GM19468 (cell line): ENCODE data around the gene ZXDC.

ENCODE experiments used
- ATAC-seq: cut with Tn5 transposase; IDR thresholded peaks from one replicate; pipeline ENCODE4 v1.9.1; 2021; ENCODE audit warnings: mild to moderate bottlenecking, moderate library complexity, moderate number of reproducible peaks; ENCODE audit not compliant: unreplicated experiment; ENCODE audit errors: extremely low read depth

Gene ZXDC

GRCh38 chr3:126476166-126477060 is 722 bp upstream of the ZXDC start:
- ATAC-seq = peak; percentile 4

DNA sequence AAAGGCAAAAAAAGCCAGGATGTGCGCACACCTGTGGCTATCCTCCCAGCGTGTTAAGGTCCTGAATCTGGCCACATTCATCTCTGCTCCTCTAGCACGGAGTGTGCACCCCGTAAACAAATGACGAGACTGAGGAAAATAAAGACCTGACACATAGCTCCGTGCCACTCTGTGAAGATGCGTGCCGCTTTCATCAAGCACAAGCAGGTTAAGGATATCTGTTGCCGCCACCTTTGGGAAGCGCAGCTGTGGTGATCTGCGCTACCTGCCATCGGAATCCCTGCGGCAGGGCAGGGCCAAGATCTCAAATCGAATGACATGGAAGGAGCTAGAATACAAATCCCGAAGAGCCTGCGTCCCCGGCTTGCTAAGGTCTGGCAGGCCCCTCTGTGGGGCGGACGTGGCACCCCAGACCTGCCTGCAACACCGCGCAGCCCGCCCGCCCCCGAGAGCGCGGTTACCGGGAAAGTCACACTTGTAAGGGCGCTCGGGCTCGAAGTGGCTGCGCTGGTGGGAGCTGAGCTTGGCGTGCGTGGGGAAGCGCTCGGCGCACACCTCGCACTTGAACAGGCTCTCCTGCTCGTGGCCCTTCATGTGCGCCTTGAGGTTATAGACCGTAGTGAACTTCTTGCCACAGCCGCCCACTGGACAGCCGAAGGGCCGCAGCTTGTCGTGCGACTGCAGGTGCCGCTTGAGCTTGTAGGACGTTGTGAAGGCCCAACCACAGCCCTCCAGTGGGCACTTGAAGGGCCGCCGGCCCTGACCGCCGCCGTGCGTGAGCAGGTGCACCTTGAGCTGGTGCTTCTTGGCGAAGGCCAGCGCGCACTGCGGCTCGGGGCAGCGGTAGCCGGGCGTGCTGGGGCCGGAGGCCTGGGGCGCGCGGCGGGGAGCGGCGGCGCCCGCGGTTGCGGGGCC is 936 bp downstream of the ZXDC start:
- ATAC-seq = peak; percentile 9

GRCh38 chr3:126473292-126474168 is 2.2 kb downstream of the ZXDC start:
- ATAC-seq = no peak

GRCh38 chr3:126472277-126473006 is 3.2 kb downstream of the ZXDC start:
- no peak for ATAC-seq

DNA sequence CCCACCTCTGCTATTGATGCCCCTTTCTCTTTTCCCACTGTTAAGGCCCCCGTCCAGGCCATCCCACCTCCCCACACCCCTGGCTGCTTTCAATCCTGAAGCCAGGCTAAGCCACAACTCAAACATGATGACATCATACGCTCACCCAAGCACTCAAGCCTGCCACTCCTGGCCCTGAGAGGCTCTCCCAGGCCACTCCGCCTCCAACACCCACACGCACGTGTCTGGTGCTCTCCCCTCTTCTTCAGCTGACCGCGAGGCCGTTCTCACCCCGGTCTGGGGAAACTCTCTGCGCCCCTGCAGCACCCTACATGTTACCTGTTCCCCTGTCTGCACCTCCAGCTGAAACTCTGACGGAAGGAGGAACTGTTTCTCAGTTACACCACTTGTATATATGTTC is 6.2 kb downstream of the ZXDC start:
- ATAC-seq = no peak

DNA sequence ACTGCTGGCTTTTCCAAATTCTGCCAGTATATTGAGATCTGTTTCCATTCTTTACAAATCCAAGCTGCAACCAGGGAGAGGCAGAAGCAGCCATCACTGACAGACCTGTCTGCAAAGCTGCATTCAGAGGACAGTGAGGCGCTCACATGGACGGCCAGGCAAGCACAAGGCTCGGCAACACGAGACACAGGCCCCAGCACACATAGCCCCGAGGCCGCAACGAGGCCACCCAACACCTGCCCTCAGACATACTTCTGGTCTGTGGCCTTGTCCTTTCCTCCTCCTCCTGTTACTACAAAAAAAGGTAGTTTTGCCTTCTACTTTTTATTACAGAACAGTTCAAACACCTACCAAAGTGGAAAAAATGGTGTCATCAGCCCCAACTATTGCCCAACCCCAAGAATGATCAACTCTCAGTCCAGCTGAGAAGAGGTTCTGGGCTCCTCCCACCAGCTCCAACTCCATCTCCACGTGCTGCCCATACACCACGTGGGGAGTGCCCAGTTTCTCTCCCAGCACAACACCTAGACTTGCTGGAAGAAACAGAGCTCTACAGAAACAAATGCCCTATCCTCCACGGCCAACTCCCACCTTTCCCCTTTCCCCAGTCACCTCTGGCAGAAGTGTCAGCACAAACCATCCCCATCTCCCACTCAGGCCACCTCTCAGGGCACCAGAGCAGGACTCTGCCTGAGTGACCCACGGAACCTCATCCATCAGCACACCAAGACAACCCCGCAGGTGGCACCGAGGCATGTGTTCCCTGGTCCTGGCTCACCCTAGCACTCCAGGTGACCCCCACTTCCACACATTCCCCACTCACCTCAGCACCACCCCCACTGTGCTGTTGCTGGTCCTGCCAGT is 7.4 kb downstream of the ZXDC start:
- ATAC-seq = no peak

DNA sequence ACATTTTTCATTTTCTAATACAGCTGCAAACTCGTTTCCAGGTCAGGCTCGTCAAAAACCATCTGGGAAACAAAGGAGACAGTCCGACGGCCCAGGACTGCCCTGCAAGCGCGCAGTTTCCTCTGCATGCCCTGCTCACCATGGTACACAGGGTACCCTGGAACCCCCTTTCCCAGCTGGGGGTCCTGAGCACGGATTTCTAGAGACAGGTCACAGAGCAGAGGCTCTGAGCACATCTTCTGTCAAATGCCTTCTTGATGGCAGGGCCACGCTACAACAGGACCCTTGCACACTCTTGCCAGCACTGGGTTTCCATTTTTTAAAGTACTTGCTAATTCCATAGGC is 8.1 kb downstream of the ZXDC start:
- no peak for ATAC-seq

DNA sequence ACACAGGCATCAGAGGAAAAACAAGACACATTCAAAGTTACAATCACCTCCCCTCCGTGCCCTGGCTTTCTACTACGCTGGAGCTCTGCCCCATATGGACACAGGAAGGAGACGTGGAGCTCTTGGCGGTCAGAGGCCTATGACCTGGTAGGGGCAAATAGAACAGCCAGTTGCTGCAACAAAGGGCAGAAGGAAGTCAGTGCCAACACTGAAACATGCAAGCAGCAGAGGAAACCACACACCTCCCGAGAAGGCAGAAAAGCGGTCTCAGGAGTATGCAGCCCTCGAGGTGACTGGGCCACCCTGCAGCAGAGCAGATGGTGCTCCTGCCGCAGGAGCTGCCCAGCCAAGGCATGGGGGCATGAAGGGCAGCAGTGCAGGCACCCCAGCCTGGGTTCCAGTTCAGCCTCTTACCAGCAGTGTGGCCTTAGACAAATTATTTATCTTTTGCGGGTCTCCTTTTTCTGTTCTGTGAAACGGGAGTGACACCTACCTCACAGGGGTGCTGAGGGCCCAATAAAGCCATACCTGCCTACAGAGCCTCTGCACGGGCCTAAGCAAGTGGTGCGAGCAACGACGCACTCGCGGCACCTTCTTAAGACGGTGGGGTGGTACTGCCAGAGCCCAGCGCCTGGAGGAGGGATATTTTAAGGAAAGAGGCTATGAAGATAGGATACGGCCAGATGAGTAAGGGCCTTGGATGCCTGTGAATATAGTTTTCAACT is 8.6 kb downstream of the ZXDC start:
- ATAC-seq = no peak

GRCh38 chr3:126465928-126466544 is 9.7 kb downstream of the ZXDC start:
- no peak for ATAC-seq

DNA sequence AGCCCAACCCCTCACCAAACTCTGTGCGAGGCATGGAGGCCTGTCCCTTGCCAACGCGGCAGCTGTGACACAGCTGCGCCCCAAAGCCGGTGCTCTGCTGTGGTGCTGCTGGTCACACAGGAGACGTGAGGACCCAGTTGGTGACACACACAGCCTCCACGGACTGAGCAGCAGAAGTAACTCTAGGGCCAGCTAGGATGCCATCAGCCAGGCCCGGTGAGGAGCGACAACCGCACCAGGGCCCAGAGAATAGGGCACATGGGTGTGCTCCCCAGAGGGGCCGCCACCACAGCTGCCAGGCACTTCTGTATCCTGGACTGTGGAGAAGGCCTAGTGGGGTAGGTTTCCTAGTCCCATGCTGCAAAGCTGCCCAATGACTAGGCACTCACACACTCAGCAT is 10.7 kb downstream of the ZXDC start:
- no peak for ATAC-seq

DNA sequence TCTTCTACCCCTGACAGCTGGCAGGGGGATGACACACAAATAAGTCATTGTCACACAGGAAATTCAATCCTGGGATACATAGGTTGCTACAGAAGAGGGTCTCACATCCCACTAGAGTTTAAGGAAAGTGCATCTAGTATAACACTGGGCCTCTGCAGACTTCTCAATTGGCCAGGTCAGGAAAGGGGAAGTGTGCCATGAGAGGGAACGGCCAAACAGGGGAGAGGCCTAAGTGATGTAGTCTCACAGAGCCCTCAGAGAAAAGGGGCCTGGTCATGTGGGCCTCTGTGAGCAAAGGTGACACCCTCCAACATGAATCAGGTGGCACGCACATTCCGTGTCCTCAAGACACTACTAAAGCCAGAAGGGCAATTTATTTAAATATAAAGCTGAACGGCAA is 11.2 kb downstream of the ZXDC start:
- ATAC-seq = no peak

- no peak for ATAC-seq
Measured at GRCh38 chr3:126464093-126464492, 11.6 kb downstream of the ZXDC start.

DNA sequence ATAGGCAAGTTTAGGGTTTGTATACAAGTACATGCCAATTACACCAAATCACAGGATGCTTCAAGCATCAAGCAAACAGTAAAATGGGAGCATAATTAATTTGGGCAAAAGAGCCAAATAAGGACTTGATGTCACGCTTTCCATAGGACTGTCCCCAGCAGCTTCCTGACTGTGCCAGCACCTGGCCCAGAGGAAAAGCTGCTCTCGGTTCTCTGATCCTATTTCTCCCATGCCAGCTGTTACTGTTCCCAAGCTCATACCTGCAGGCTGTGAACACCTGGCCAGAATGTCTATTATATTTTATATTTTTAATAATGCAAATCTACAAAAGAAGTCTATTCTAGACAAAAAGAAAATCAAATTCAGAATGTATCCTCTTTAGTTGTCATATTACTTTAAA is 12.2 kb downstream of the ZXDC start:
- no peak for ATAC-seq

GRCh38 chr3:126461450-126462070 is 14.1 kb downstream of the ZXDC start:
- ATAC-seq = no peak

DNA sequence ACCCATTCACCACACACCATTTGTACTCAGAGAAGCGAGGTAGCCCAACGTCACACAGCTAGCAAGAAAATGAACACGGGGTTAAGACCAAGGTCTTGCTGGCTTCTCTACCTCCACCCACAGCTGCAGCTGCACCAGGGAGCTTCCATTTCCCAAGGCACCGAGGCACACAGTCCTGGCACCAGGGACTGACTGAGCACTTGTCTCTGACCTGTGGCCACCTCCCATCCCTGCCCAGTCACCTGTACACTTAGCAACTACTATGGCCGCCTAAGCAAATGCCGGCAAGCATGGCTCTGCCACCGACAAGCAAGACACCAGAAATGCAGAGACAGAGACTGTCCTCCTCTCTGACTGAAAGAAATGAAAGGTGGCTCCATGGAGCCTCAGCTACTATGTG is 15.3 kb downstream of the ZXDC start:
- no peak for ATAC-seq

DNA sequence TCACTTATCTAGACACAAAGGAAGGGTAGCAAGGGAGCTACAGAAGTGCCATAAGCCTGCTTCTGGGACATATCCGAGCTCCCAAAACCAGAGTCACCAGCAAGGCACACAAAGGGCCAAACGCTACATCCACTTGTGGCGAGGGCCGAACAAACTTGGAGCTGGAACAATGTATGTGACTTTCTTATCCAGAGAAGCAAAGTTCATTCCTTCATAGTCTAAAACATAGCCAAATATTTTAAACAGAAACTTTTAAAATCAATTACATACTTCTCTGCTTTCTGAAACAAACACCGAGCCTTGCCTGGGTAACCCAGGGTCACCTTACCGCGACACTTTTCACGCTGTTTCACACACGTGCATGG is 15.9 kb downstream of the ZXDC start:
- ATAC-seq = no peak

DNA sequence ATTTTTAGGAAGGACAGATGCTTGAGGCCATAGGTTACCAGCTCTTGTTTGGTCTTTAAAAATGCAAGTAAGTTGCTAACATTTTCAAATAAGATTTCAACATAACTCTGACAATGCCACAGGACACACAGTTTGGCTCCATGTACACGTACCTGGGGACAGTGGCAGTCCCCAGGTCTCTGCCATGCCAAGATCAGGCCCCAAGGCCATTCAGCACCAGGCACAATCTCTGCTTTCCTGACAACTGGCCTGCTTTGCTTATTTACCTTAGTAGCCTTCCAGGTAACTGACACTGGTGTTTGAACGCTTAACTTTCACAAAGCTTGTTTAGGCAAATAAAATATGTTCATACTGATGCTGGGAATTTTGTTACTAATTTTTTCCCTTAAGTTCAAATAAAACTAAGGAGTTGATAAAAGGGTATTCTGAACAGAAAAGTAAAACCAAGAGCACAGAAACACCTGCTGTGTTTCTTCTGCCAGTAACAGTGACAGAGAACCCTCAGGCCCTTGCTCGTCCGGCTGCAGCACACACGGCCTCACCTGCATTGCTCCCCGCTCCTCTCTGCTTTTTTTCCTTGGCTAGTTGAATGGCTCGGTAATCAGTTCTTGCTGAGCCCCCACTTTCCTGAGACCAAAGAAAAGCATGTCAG is 16.5 kb downstream of the ZXDC start:
- no peak for ATAC-seq
